ENCODE results near the gene CLIC6. TPM values are rescaled to one million over a fixed set of nuclear protein-coding genes. Genes with fewer than 3 reads are reported as not detected.

The CLIC6 gene
- total RNA-seq, 2 experiments from 2014 or later = not detected

DNA sequence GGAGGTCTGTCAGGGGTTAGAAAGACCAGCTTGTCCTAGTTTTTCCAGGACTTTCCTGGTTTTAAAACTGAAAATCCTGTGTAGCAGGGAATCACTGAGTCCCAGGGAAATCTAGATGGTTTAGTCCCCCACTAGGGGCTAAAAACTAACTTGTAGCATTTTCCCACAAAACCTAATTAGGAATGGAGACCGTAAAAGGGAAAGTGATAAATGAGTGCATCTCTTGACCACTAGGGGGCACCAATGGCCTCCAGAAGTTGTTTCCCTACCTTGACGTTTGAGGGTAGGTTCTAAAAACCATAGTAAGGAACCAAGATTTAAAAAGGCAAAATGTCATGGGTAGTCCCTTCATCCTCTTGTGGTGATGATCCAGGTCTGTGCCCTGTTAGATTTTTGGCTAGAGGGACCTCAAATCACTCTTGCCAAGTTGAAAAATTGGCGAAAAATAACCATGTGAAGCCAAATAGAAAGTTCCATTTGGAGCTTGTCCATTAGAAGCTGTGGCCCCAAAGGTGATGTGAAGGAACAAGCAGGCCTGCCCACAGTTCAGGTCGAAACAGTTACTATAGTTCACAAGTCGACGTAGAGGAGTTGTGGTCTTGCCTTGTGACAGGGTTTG, 24.5 kb downstream of the CLIC6 start:
- H3K9me3 ChIP-seq (ENCODE audit: low read length) = no peaks in the 10 kb centered on the region

DNA sequence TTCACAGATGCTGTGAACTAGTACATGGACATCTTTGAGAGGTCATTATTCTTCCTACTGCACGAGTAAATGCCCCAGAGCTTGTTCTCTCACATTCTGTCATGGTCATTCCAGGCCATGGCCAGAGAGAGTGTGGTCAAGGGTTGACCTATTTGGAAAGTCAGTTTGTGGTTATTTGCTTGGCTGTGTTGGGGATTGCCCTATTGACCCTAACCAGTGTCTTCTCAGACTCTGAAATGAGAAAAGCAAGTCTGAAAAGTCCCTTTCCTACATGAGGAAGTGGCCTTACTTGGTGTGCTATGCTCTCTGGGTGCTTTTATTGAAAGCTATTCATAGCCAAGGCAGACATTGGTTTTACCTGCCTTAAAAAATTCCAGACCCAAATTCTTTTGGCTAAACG, 26.6 kb downstream of the CLIC6 start:
- TF ChIP-seq, protein P1, sequence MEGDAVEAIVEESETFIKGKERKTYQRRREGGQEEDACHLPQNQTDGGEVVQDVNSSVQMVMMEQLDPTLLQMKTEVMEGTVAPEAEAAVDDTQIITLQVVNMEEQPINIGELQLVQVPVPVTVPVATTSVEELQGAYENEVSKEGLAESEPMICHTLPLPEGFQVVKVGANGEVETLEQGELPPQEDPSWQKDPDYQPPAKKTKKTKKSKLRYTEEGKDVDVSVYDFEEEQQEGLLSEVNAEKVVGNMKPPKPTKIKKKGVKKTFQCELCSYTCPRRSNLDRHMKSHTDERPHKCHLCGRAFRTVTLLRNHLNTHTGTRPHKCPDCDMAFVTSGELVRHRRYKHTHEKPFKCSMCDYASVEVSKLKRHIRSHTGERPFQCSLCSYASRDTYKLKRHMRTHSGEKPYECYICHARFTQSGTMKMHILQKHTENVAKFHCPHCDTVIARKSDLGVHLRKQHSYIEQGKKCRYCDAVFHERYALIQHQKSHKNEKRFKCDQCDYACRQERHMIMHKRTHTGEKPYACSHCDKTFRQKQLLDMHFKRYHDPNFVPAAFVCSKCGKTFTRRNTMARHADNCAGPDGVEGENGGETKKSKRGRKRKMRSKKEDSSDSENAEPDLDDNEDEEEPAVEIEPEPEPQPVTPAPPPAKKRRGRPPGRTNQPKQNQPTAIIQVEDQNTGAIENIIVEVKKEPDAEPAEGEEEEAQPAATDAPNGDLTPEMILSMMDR (conservative IDR thresholded peaks at IDR 0.05; ENCODE audit: low read length) = no peak
- TF ChIP-seq EZH2phosphoT487 (IDR thresholded peaks at IDR 0.05; ENCODE audit: borderline replicate concordance, low read depth, low read length) = no peak
- CTCF ChIA-PET (ENCODE audit: unreplicated experiment) = no interaction called here
- BruUV-seq (replicated peaks) = no TSS peak
- no peaks in the 10 kb centered on the region for H3K79me2 ChIP-seq (ENCODE audit: insufficient read depth, low read depth, low read length)
- DNase-seq (ENCODE audit: low spot score) = no peak
- no peak overlapping the region for H3K4me3 ChIP-seq (ENCODE audit: low read depth, low read length, poor library complexity, severe bottlenecking)
- no peak overlapping the region for H2AFZ ChIP-seq (ENCODE audit: low read length)
- H3K9me2 ChIP-seq (ENCODE audit: insufficient read depth, low read length) = no peaks in the 10 kb centered on the region
- H4K20me1 ChIP-seq (ENCODE audit: insufficient read depth, low read length) = no peaks in the 10 kb centered on the region
- H3K9me3 ChIP-seq (ENCODE audit: low read length) = no peaks in the 10 kb centered on the region
- intact Hi-C loops (cut with micrococcal nuclease; ENCODE audit: unreplicated experiment) = no loop called here
- no peak overlapping the region for H3K4me2 ChIP-seq (ENCODE audit: low read length)
- POLR2A ChIA-PET = no interaction called here
- H3K36me3 ChIP-seq (ENCODE audit: insufficient read depth, low read length) = no peaks in the 10 kb centered on the region
- no peak overlapping the region for H3K27ac ChIP-seq (ENCODE audit: low read depth, low read length, poor library complexity, severe bottlenecking)
- H3K4me1 ChIP-seq (ENCODE audit: insufficient read depth, low read length, poor library complexity, severe bottlenecking) = no peaks in the 10 kb centered on the region

More for the DNA sequence above, 24.5 kb downstream of the CLIC6 start:
- Histone ChIP-seq H3K4me3 (ENCODE audit: low read depth, low read length, poor library complexity, severe bottlenecking) (no peak overlapping the region), H3K4me2 (ENCODE audit: low read length) (no peak overlapping the region), H4K20me1 (ENCODE audit: insufficient read depth, low read length) (no peaks in the 10 kb centered on the region), H3K36me3 (ENCODE audit: insufficient read depth, low read length) (no peaks in the 10 kb centered on the region), H3K9me2 (ENCODE audit: insufficient read depth, low read length) (no peaks in the 10 kb centered on the region), H3K27ac (ENCODE audit: low read depth, low read length, poor library complexity, severe bottlenecking) (no peak overlapping the region), H3K79me2 (ENCODE audit: insufficient read depth, low read depth, low read length) (no peaks in the 10 kb centered on the region), H3K4me1 (ENCODE audit: insufficient read depth, low read length, poor library complexity, severe bottlenecking) (no peaks in the 10 kb centered on the region), H2AFZ (ENCODE audit: low read length) (0 out of 2 replicates have a peak overlapping the region, but pooled peaks have one; percentile 30)
- TF ChIP-seq EZH2phosphoT487 (IDR thresholded peaks at IDR 0.05; ENCODE audit: borderline replicate concordance, low read depth, low read length) = no peak
- TF ChIP-seq, protein P1 (conservative IDR thresholded peaks at IDR 0.05; ENCODE audit: low read length) = peak; percentile 89
- DNase-seq (ENCODE audit: low spot score) = peak; percentile 62
- BruUV-seq (replicated peaks) = no TSS peak
- intact Hi-C loops (cut with micrococcal nuclease; ENCODE audit: unreplicated experiment) = loop anchor here (2.0 kb wide), 1 partner anchor 1148 kb away; no protein-coding TSS in a partner anchor
- CTCF ChIA-PET (ENCODE audit: unreplicated experiment) = no interaction called here
- POLR2A ChIA-PET = interaction anchor here (0.7 kb wide), 1 partner anchor 181 kb away, joined by 3 read pairs; no protein-coding TSS in a partner anchor

DNA sequence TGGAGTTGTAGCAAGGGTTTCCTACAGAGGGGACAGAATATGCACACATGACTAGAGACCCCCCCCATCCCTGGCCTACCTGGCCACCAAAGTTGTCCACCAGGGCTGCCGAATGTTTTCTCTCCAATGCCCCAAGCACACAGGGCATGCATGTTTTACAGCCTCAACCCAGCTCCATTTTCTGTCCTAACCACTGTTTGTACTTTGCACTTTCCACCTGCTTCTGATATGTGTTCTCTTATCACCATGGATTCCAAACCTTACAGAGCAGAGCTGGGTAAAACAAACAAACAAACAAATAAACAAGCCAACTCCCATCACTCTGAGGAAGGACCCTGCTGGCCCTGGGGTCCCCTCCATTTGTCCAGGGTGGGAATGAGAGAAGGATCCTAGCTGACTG, 27.3 kb downstream of the CLIC6 start:
- Histone ChIP-seq H3K4me3 (ENCODE audit: low read depth, low read length, poor library complexity, severe bottlenecking) (no peak overlapping the region), H3K9me2 (ENCODE audit: insufficient read depth, low read length) (no peaks in the 10 kb centered on the region), H3K36me3 (ENCODE audit: insufficient read depth, low read length) (no peaks in the 10 kb centered on the region), H2AFZ (ENCODE audit: low read length) (no peak overlapping the region), H3K4me2 (ENCODE audit: low read length) (no peak overlapping the region), H3K9me3 (ENCODE audit: low read length) (no peaks in the 10 kb centered on the region), H3K4me1 (ENCODE audit: insufficient read depth, low read length, poor library complexity, severe bottlenecking) (no peaks in the 10 kb centered on the region), H3K27ac (ENCODE audit: low read depth, low read length, poor library complexity, severe bottlenecking) (no peak overlapping the region), H3K79me2 (ENCODE audit: insufficient read depth, low read depth, low read length) (no peaks in the 10 kb centered on the region), H4K20me1 (ENCODE audit: insufficient read depth, low read length) (no peaks in the 10 kb centered on the region)
- no peak for DNase-seq (ENCODE audit: low spot score)
- POLR2A ChIA-PET = no interaction called here
- BruUV-seq (replicated peaks) = no TSS peak
- CTCF ChIA-PET (ENCODE audit: unreplicated experiment) = no interaction called here
- intact Hi-C loops (cut with micrococcal nuclease; ENCODE audit: unreplicated experiment) = no loop called here
- TF ChIP-seq EZH2phosphoT487 (IDR thresholded peaks at IDR 0.05; ENCODE audit: borderline replicate concordance, low read depth, low read length) = no peak
- TF ChIP-seq, protein P1 (conservative IDR thresholded peaks at IDR 0.05; ENCODE audit: low read length) = no peak

All from OCI-LY7 (cell line).